Neural cell (in vitro differentiated cells): ENCODE measurements around the gene RHOBTB1. TPM values are rescaled to one million over a fixed set of nuclear protein-coding genes. Genes with fewer than 3 reads are reported as not detected.

Source experiments
- H2AFZ ChIP-seq: fragments of 200-600, 300-800 bp; sonication (generic), shearing (Covaris generic); 2 replicates; pipeline ENCODE4 v1.6.0; 2014; ENCODE audit warnings: low read depth, mild to moderate bottlenecking, antibody characterized with exemption, low read length, moderate library complexity
- H3F3A ChIP-seq: fragments of 200-600 bp; shearing (Covaris generic); 2 replicates; pipeline ENCODE4 v1.6.1; 2016; ENCODE audit warnings: mild to moderate bottlenecking, moderate library complexity, mixed read lengths, antibody characterized with exemption, low read length; ENCODE audit not compliant: insufficient read depth, poor library complexity, severe bottlenecking
- H3K27ac ChIP-seq: fragments of 200-600, 300-800 bp; sonication (generic), shearing (Covaris generic); 2 replicates; pipeline ENCODE4 v1.5.1; 2014; ENCODE audit warnings: mild to moderate bottlenecking, low read length, moderate library complexity
- H3K27me3 ChIP-seq: fragments of 300-800, 200-600 bp; sonication (generic), shearing (Covaris generic); 2 replicates; pipeline ENCODE4 v1.6.0; 2014; ENCODE audit warnings: mild to moderate bottlenecking, low read depth, low read length, moderate library complexity; ENCODE audit not compliant: insufficient read depth
- H3K36me3 ChIP-seq: fragments of 300-800, 200-600 bp; sonication (generic), shearing (Covaris generic); 2 replicates; pipeline ENCODE4 v1.5.1; 2014; ENCODE audit warnings: mild to moderate bottlenecking, antibody characterized with exemption, low read length, moderate library complexity; ENCODE audit not compliant: insufficient read depth
- H3K4me2 ChIP-seq: fragments of 300-800, 200-600 bp; sonication (generic), shearing (Covaris generic); 2 replicates; pipeline ENCODE4 v1.6.0; 2014; ENCODE audit warnings: mild to moderate bottlenecking, low read length
- H3K4me3 ChIP-seq: fragments of 300-800, 200-600 bp; sonication (generic), shearing (Covaris generic); 2 replicates; pipeline ENCODE4 v1.5.1; 2014; ENCODE audit warnings: mild to moderate bottlenecking, low read length, moderate library complexity
- H3K79me2 ChIP-seq: fragments of 200-600 bp; shearing (Covaris generic); replicated peaks from 2 replicates; pipeline ENCODE4 v1.6.0; 2014; ENCODE audit warnings: mild to moderate bottlenecking, low read length, moderate library complexity; ENCODE audit not compliant: insufficient read depth
- H3K9ac ChIP-seq: fragments of 300-800, 200-600 bp; sonication (generic), shearing (Covaris generic); 2 replicates; pipeline ENCODE4 v1.6.1; 2016; ENCODE audit warnings: mild to moderate bottlenecking, low read length, mixed read lengths
- H3K9me2 ChIP-seq: fragments of 200-600 bp; shearing (Covaris generic); 2 replicates; pipeline ENCODE4 v1.6.1; 2016; ENCODE audit warnings: mild to moderate bottlenecking, low read length, mixed read lengths; ENCODE audit not compliant: insufficient read depth
- H3K9me3 ChIP-seq: fragments of 200-600, 300-800 bp; sonication (generic), shearing (Covaris generic); 2 replicates; pipeline ENCODE4 v1.6.1; 2016; ENCODE audit warnings: mild to moderate bottlenecking, mixed run types, low read length, moderate library complexity, mixed read lengths
- H4K20me1 ChIP-seq: fragments of 200-600 bp; shearing (Covaris generic); 2 replicates; pipeline ENCODE4 v1.6.1; 2016; ENCODE audit warnings: mild to moderate bottlenecking, mixed run types; ENCODE audit not compliant: insufficient read depth
- CTCF ChIP-seq: fragments of 450-650 bp; IDR thresholded peaks from 2 replicates; pipeline ENCODE4 v1.5.1; 2014; ENCODE audit warnings: antibody characterized with exemption, mild to moderate bottlenecking, moderate library complexity; ENCODE audit not compliant: poor library complexity, severe bottlenecking
- EP300 ChIP-seq: fragments of 450-650 bp; conservative IDR thresholded peaks from 2 replicates; pipeline ENCODE4 v1.6.1; 2014; ENCODE audit warnings: antibody characterized with exemption, mild to moderate bottlenecking, moderate library complexity; ENCODE audit not compliant: poor library complexity, severe bottlenecking
- EZH2 ChIP-seq: fragments of 200-600, 300-800 bp; shearing (Covaris generic), sonication (generic); IDR thresholded peaks from 2 replicates; pipeline ENCODE4 v1.6.1; 2014; ENCODE audit warnings: antibody characterized with exemption, low read length, borderline replicate concordance, mild to moderate bottlenecking; ENCODE audit not compliant: insufficient read depth, poor library complexity, severe bottlenecking
- MXI1 ChIP-seq: fragments of 450-650 bp; conservative IDR thresholded peaks from 2 replicates; pipeline ENCODE4 v1.6.1; 2014; ENCODE audit warnings: antibody characterized with exemption, mild to moderate bottlenecking; ENCODE audit not compliant: poor library complexity, severe bottlenecking
- POLR2AphosphoS5 ChIP-seq: IDR thresholded peaks from 2 replicates; pipeline ENCODE4 v1.6.1; 2012
- RAD21 ChIP-seq: fragments of 450-650 bp; conservative IDR thresholded peaks from 2 replicates; pipeline ENCODE4 v1.6.1; 2014; ENCODE audit warnings: antibody characterized with exemption, mild to moderate bottlenecking, moderate library complexity
- REST ChIP-seq: IDR thresholded peaks from 2 replicates; pipeline ENCODE4 v1.6.1; 2012; ENCODE audit warnings: borderline replicate concordance
- SMC3 ChIP-seq: fragments of 450-650 bp; conservative IDR thresholded peaks from 2 replicates; pipeline ENCODE4 v1.6.1; 2014; ENCODE audit warnings: antibody characterized with exemption, mild to moderate bottlenecking, moderate library complexity; ENCODE audit not compliant: poor library complexity
- TAF1 ChIP-seq: IDR thresholded peaks from 2 replicates; pipeline ENCODE4 v1.6.1; 2012; ENCODE audit warnings: low read depth
- polyA plus RNA-seq: library from polyadenylated mRNA; depleted of rRNA; stranded (reverse); fragments of >200 nt; gene quantifications from 2 replicates; pipeline ENCODE4 v1.2.3, GENCODE V29; 2014

The RHOBTB1 gene
- polyA plus RNA-seq, 1 donor from 2014 or later, result 10.5 TPM

- Histone ChIP-seq H3K79me2 (no peaks in the 10 kb centered on the region), H3K36me3 (no peaks in the 10 kb centered on the region), H3K4me3 (no peak overlapping the region), H3K9me3 (no peaks in the 10 kb centered on the region), H3K27ac (no peak overlapping the region), H3K27me3 (no peaks in the 10 kb centered on the region), H3K9ac (no peak overlapping the region), H3K4me2 (no peak overlapping the region), H3K9me2 (no peaks in the 10 kb centered on the region), H2AFZ (no peak overlapping the region), H4K20me1 (no peaks in the 10 kb centered on the region), H3F3A (no peaks in the 10 kb centered on the region)
- TF ChIP-seq SMC3 (no peak), POLR2AphosphoS5 (no peak), CTCF (no peak), TAF1 (no peak), EP300 (no peak), EZH2 (no peak), MXI1 (no peak), RAD21 (no peak), REST (no peak)
Observed at GRCh38 chr10:60950300-60950699, 6.3 kb upstream of the RHOBTB1 start.

- H3K4me2 ChIP-seq, result no peak overlapping the region
- no peaks in the 10 kb centered on the region for H4K20me1 ChIP-seq
- H3K4me3 ChIP-seq, result no peak overlapping the region
- H3K9me3 ChIP-seq, result no peaks in the 10 kb centered on the region
- no peak overlapping the region for H3K27ac ChIP-seq
- H3K79me2 ChIP-seq, result no peaks in the 10 kb centered on the region
- H3K9ac ChIP-seq, result no peak overlapping the region
- H3F3A ChIP-seq, result no peaks in the 10 kb centered on the region
- TF ChIP-seq EP300 (no peak), TAF1 (no peak), REST (no peak), MXI1 (no peak), CTCF (no peak), SMC3 (no peak), EZH2 (no peak), RAD21 (no peak), POLR2AphosphoS5 (no peak)
- no peaks in the 10 kb centered on the region for H3K36me3 ChIP-seq
- H3K27me3 ChIP-seq, result no peaks in the 10 kb centered on the region
- no peak overlapping the region for H2AFZ ChIP-seq
- H3K9me2 ChIP-seq, result no peaks in the 10 kb centered on the region
Observed at GRCh38 chr10:60948851-60949250, 4.9 kb upstream of the RHOBTB1 start.
